NCI-H146 treated with DMSO at 0.1 percent for 48 hours (cell line): ENCODE measurements around the gene ESPNL.

Source experiments
- DNase-seq: peaks from one replicate; lab custom pipeline; 2025; ENCODE audit not compliant: unreplicated experiment; lab: John Stamatoyannopoulos, UW

Gene ESPNL

DNA sequence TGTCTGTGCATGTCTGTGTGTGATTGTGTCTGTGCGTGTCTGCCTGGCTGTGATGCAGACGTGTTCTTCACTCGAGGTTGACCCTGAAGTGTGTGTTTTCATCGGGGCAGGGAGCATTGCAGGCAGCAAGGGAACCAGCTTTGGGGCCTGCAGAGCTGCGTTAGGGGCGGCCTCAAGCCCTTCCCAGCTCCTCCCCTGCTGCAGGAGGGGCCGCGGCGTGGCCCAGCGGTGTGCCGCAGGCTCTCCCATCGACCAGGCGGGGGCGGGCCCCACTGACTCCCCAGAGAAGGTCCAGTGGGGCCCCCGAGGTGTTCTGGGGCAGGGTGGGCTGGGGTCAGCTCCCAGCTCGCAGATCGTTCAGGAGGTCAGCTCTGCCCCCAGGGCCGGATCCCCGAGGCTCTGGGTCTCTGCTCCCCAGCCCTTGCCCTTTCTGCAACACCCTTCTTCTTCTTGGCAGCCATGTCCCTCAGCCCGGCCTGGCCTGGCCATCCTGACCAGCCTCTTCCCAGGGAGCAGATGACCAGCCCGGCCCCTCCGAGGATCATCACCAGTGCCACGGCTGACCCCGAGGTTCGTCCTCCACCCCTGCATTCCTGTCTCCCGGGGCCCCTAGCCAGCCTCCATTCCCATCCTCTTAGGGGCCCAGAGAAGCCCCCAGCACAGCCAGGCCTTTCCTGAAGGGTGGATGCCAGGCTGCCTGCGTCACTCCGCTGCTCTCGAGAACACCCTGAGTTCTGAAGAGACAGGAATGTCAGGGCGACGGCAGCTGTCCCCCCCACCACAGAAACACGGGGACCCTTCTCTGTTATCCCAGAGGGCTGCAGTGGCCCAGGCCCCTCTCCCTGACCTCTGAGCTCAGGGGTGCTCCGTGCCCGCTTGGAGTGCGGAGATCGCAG, 27.3 kb downstream of the ESPNL start:
- no peak for DNase-seq

DNA sequence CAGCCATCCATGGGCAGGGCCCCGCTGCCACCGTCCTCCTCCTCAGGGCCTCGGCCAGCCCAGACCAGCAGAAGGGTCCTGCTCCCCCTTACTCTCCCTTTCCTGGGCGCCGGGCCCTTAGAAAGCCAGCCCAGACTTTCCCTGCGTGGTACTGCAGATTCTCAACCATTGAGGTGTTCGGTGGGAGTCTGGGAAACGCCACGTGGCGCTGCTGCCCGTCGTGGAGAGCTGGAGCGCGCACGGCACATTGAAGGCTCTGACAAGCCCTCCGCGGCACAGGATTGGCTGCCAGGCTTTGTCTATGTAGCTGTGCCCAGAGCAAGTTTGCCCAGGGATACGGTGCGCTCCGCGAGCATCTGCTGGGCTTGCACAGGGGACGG, 27.9 kb downstream of the ESPNL start:
- DNase-seq, result no peak

DNA sequence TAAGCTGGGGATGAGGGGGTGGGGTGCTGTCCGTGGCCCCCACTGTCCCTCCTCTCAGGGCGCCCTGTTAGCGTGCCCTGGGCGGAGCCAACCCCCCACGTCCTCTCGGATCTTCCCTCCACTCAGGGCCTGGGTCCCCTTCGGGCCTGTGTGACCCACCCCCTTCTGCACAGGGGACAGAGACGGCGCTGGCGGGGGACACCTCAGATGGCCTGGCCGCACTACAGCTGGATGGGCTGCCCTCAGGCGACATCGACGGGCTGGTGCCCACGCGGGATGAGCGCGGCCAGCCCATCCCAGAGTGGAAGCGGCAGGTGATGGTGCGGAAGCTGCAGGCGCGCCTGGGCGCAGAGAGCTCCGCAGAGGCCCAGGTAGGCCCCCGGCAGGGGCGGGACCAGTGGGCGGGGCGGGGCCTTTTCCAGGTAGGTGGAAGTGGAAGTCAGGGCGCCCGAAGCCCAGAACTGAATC, 28.4 kb downstream of the ESPNL start:
- DNase-seq, result no peak

DNA sequence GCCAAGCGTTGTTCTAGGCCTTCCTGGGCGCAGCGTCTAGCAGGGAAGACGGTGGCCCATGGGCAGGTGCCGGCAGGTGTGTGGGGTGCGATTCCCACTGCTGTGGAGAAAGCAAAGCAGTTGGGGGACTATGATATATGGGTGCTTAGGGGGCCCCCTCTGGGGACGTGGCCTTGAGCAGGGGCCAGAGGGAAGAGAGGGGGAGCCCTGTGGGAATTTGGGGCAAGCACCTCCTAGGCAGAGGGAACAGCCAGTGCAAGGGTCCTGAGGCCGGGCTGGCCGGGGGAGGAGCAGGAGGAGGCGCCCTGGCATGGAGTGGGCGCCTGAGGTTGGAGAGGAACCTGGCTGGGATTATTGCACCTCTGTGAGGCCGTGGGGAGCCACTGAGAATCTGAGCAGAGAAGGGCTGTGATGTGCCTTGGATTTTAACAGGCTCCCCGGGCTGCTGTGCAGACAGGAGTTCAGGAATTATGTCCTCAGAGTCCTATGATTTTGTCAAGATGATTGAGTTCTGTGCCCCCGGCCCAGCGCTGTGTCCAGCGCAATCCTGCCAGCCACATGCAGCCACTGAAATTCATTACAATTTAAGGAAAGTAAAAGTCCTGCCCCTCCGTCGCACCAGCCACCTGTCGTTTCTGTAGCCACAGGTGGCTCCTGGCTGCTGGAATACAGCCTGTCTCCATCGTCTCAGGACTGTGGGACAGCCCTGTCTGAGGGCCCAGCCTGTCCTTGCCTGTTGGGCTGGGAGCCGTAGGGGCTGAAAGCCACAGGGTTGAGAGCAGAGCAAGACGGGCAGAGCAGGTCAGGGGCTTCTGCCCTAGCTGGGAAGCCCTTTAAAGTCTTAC, 29.2 kb downstream of the ESPNL start:
- no peak for DNase-seq

DNA sequence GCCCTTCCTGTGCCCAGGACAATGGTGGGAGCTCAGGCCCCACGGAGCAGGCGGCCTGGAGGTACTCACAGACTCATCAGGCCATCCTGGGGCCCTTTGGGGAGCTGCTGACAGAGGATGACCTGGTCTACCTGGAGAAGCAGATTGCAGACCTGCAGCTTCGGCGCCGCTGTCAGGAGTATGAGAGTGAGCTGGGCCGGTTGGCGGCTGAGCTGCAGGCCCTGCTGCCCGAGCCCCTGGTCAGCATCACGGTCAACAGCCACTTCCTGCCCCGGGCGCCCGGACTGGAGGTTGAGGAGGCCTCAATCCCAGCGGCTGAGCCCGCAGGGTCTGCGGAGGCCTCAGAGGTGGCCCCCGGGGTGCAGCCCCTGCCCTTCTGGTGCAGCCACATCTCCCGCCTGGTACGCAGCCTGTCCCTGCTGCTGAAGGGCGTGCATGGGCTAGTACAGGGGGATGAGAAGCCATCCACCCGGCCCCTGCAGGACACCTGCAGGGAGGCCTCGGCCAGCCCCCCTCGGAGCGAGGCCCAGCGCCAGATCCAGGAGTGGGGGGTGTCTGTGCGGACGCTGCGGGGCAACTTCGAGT, 30.1 kb downstream of the ESPNL start:
- DNase-seq, result no peak

DNA sequence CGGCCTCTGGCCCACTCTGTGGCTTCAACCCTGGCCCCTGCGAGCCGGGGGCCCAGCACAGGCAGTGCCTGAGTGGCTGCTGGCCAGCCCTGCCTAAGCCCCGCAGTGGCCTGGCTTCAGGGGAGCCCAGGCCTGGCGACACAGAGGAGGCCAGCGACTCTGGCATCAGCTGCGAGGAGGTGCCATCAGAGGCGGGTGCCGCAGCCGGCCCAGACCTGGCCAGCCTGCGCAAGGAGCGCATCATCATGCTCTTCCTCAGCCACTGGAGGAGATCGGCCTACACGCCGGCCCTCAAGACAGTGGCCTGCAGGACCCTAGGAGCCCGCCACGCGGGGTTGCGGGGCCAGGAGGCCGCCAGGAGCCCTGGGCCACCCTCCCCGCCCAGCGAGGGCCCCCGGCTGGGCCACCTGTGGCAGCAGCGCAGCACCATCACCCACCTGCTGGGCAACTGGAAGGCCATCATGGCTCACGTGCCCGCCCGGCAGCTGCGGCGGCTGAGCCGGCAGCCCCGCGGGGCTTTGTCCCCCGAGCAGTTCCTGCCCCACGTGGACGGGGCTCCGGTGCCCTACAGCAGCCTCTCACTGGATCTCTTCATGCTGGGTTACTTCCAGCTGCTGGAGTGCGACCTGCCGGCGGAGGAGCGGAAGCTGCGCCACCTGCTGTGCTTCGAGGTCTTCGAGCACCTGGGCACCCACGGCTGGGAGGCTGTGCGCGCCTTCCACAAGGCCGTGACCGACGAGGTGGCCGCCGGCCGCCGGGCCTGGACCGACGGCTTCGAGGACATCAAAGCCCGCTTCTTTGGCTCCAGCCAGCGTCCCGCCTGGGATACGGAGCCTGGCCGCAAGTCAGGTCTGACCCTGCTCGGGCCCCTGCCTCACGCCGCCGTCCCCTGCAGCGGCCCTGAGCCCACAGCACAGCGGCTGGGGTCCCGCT, 30.8 kb downstream of the ESPNL start:
- DNase-seq, result no peak

- DNase-seq, result no peak
Measured at GRCh38 chr2:238131761-238132462, 31.8 kb downstream of the ESPNL start.

- no peak for DNase-seq
Measured at GRCh38 chr2:238132463-238133450, 32.6 kb downstream of the ESPNL start.

GRCh38 chr2:238133499-238134392, 33.6 kb downstream of the ESPNL start:
- DNase-seq, result no peak

DNA sequence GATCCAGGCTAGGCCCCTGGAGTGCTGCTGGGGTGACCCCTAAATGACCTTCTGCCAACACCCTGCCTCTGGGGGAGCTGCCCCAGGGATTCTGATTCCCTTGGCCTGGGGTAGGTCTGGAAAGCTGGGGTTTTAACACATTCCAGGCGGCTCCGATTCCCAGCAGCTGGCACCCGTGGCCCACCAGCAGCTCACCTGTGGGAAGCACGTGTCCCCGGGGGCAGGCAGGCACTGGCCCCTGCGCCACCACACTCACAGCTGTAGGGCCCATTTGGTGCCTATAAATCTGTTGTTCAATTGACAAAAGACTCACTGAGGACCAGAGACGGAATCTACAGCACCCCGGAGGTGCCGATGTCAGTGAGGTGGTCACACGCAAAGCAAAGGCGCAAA, 34.2 kb downstream of the ESPNL start:
- no peak for DNase-seq

DNA sequence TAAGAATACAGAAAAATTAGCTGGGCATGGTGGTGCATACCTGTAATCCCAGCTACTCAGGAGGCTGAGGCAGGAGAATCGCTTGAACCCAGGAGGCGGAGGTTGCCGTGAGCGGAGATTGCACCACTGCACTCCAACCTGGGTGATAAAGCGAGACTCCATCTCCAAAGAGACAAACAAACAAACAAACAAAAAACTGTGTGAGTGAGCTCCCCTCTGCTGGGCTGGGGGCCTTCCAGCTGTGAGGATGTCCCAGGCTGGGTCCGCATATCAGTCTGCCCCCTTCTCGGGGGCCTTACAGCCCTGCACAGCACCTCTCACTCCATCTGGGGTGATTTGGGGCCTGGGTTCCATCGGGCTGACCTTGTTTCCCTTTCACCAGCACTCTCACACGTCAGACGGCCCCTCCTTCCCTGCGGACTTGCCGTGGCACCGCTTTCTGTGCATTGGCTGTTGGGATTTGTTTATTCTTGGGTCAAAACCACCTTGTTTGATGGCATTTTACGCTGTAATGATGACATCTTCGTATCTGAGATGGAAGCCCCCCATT, 35.5 kb downstream of the ESPNL start:
- no peak for DNase-seq

- DNase-seq, result no peak
Measured at GRCh38 chr2:238136820-238137537, 36.8 kb downstream of the ESPNL start.

GRCh38 chr2:238137885-238138284, 37.7 kb downstream of the ESPNL start:
- no peak for DNase-seq

- no peak for DNase-seq
Measured at GRCh38 chr2:238138331-238139195, 38.4 kb downstream of the ESPNL start, which contains the start of gene KLHL30. Gene KLHL30 (plus strand): TSS chr2:238138668. CDS start chr2:238140755, 2,087 bp downstream.

DNA sequence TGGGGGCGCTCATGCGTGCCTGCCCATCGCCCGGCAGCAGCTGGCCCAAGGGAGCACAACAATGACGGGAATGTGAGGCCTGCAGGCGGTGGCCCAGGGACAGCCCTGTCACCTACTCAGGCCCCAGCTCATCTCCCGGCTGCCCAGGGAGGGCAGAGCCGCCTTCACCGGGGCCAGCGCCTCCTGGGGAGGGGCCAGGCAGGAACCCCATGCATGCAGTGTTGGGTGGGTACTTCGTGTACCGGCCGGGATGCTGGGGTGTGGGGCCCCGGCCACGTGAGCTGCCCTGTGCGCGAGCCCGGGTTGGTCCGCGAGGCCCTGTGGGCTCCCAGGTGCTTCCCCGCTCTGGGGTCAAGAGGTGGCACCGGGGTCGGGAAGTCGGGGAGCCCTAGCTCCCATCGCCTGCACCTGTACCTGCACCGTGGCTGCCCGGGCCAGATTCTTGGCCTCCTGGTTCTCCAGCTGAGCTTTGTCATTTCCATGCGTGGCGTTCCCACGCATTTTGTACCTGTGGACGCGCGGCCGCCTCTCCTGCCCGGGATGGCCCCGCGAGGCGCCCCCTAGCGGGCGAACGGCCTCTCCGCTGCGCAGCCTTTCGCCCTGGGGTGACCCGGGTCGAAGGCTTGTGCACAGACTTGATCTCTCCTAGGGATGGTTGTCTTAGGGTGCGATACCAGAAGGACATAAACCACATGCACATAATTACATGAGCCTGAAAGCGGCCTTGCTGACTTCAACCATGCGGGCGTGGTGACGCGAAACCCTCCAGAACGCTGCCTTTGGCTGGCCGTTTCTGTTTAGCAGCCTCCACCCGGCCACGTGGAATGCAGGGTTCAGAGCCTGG, 39.3 kb downstream of the ESPNL start:
- DNase-seq, result no peak
